Occipital lobe (tissue), 3 donors: ENCODE data around the gene SFTPA2. TPM values are rescaled to one million over a fixed set of nuclear protein-coding genes. Genes with fewer than 3 reads are reported as not detected.
"Not testable (repeated sequence)": the region's sequence is repeated elsewhere in the genome, so short reads cannot be mapped to it uniquely, and the experiment has no call there.

Source experiments
- DNase-seq: peaks from one replicate; lab custom pipeline; 2025; lab: John Stamatoyannopoulos, UW
- small RNA-seq: library from RNA; depleted of rRNA; stranded (forward); fragments of <200 nt; gene quantifications from one replicate; pipeline ENCODE3, GENCODE V24; 2014
- total RNA-seq: library from RNA; depleted of rRNA; stranded (reverse); fragments of >200 nt; gene quantifications from one replicate; pipeline ENCODE4 v1.2.3, GENCODE V29; 2014

SFTPA2 gene
- total RNA-seq, 1 donor from 2014 or later: not detected

- not testable (repeated sequence) for DNase-seq
These were observed 48.2 kb downstream of the SFTPA2 start, which contains the start of gene EIF5AL1 for GRCh38 chr10:79511891-79512583. Gene EIF5AL1 (plus strand): TSS chr10:79512533. CDS start chr10:79512650, 117 bp downstream.

GRCh38 chr10:79509934-79510508 lies 50.2 kb downstream of the SFTPA2 start:
- DNase-seq: not testable (repeated sequence)

- DNase-seq: not testable (repeated sequence)
These were observed 50.8 kb downstream of the SFTPA2 start for GRCh38 chr10:79509306-79509933.

- DNase-seq: not testable (repeated sequence)
These were observed 52.0 kb downstream of the SFTPA2 start for GRCh38 chr10:79508245-79508644.

GRCh38 chr10:79507440-79508167 lies 52.6 kb downstream of the SFTPA2 start:
- DNase-seq: no peak

Small RNAs within 50 kb of the gene (small RNA-seq; reads per million reads assigned to genes)
- gene BX248123.2: not detected
- gene RPS12P18: not detected

Other genes with a start within 250 kb of the SFTPA2 start
- gene PPIF, start 212.9 kb downstream of the SFTPA2 start, total RNA-seq: 5.8 TPM
- 6.2 TPM for gene ZCCHC24, start 114.8 kb downstream of the SFTPA2 start, total RNA-seq
- gene EIF5AL1, start 47.9 kb downstream of the SFTPA2 start, total RNA-seq: 0.16 TPM
- 0.16 TPM for gene SFTPA1, start 50.5 kb upstream of the SFTPA2 start, total RNA-seq
- 2.3 TPM for gene NUTM2B, start 142.8 kb upstream of the SFTPA2 start, total RNA-seq